GM12891 (cell line): ENCODE data around the gene TMEM273.

ENCODE experiments used
- POLR2A ChIP-seq: IDR thresholded peaks from 2 replicates; pipeline ENCODE4 v1.6.1; 2011; ENCODE audit warnings: low read depth, low read length, control low read depth
- POLR2AphosphoS5 ChIP-seq: IDR thresholded peaks from 2 replicates; pipeline ENCODE4 v1.6.1; 2011; ENCODE audit warnings: low read depth, low read length, control low read depth
- TAF1 ChIP-seq: IDR thresholded peaks from 2 replicates; pipeline ENCODE4 v1.6.1; 2011; ENCODE audit warnings: low read depth, low read length, control low read depth

DNA sequence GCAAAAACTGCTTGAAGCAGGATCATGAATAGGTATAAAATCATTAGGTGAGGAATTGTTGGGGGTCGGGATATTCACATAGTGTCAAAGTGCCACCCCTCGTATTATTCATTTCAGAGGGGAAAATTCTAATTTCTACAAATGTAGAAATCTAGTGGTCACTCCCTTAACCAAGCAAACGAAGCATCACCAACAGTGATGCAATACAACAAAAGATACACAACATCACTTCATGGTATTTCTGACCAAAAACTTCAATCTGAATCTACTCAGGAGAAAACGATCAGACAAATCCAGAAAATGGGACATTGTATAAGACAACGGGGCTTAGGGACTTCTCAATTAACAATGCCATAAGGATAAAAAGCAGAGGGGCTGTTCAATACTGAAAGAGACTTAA lies 28.1 kb downstream of the TMEM273 start:
- no peak for TF ChIP-seq POLR2A
- TF ChIP-seq POLR2AphosphoS5: no peak
- no peak for TF ChIP-seq TAF1
